GM12878 (cell line): ENCODE measurements around the gene STX19. TPM values are rescaled to one million over a fixed set of nuclear protein-coding genes. Genes with fewer than 3 reads are reported as not detected.

Experiments used
- polyA plus RNA-seq, 11 experiments: library from polyadenylated mRNA; depleted of rRNA in 4 of 11; unstranded in 6 of 11; stranded (reverse) in 5 of 11; fragments of >200 nt; fragmentation: Nextera tagmentation in 4 of 11; fragmentation: Illumina TruSeq in 1 of 11; extraction: Ambion mirVana in 4 of 11; extraction: Trizol in 1 of 11; gene quantifications; 1 replicate in 1 of 11; 2 replicates in 10 of 11; pipeline versions ENCODE4 v1.2.1 to v1.2.3, GENCODE V29; 2011 to 2016; ENCODE audit warnings: inconsistent platforms in 2 of 11, missing spikeins in 2 of 11, low read depth in 1 of 11
- small RNA-seq: library from RNA; depleted of rRNA; stranded (forward); fragments of <200 nt; gene quantifications from one replicate; pipeline ENCODE3, GENCODE V24; 2014
- total RNA-seq, 4 experiments: library from RNA; depleted of rRNA in 3 of 4; stranded (reverse); fragments of >200 nt in 3 of 4; fragmentation: Illumina TruSeq in 1 of 4; extraction: Trizol in 1 of 4; gene quantifications; 2 replicates each; pipeline versions ENCODE4 v1.2.1 to v1.2.3, GENCODE V29; 2013 to 2021

Gene STX19
- total and polyA plus RNA-seq, 10 of the 15 experiments (the other 5 are each of a cell fraction or from before 2014, with no cell fraction given), result 0.10 to 0.14 (median 0.11) TPM; not detected in 7

Small RNA genes within 50 kb of the gene (small RNA-seq; reads per million reads assigned to genes)
- not detected for gene RF00019
- gene RNU6-511P, result not detected

Other genes starting within 250 kb of the STX19 start
- gene PROS1, start 54.7 kb downstream of the STX19 start, total RNA-seq (2014; rRNA removed), result not detected in 2 replicates
- gene PROS1, start 54.7 kb downstream of the STX19 start, total RNA-seq (2014; rRNA removed; fragmentation: Illumina TruSeq; extraction: Trizol), result not detected in 2 replicates
- 0.08 and 0.10 TPM in 2 replicates for gene PROS1, start 54.7 kb downstream of the STX19 start, total RNA-seq (2021)
- not detected in 2 replicates for gene PROS1, start 54.7 kb downstream of the STX19 start, polyA plus RNA-seq (2011; rRNA removed)
- gene PROS1, start 54.7 kb downstream of the STX19 start, polyA plus RNA-seq (2014; fragmentation: Illumina TruSeq; extraction: Trizol), result not detected in 2 replicates
- not detected for gene PROS1, start 54.7 kb downstream of the STX19 start, polyA plus RNA-seq (2014; fragmentation: Nextera tagmentation; extraction: Ambion mirVana)
- gene PROS1, start 54.7 kb downstream of the STX19 start, polyA plus RNA-seq (2014; rRNA removed), result not detected in 2 replicates
- gene PROS1, start 54.7 kb downstream of the STX19 start, polyA plus RNA-seq (2016; fragmentation: Nextera tagmentation; extraction: Ambion mirVana), result not detected
- 5.7 and 7.0 TPM in 2 replicates for gene ARL13B, start 48.4 kb downstream of the STX19 start, total RNA-seq (2014; rRNA removed)
- 9.0 and 9.9 TPM in 2 replicates for gene ARL13B, start 48.4 kb downstream of the STX19 start, total RNA-seq (2014; rRNA removed; fragmentation: Illumina TruSeq; extraction: Trizol)
- 7.5 and 8.9 TPM in 2 replicates for gene ARL13B, start 48.4 kb downstream of the STX19 start, total RNA-seq (2021)
- gene ARL13B, start 48.4 kb downstream of the STX19 start, polyA plus RNA-seq (2011; rRNA removed), result 8.3 and 12.8 TPM in 2 replicates
- 9.0 and 11.3 TPM in 2 replicates for gene ARL13B, start 48.4 kb downstream of the STX19 start, polyA plus RNA-seq (2014; fragmentation: Illumina TruSeq; extraction: Trizol)
- gene ARL13B, start 48.4 kb downstream of the STX19 start, polyA plus RNA-seq (2014; fragmentation: Nextera tagmentation; extraction: Ambion mirVana), result 1 to 10 TPM; 3.0 to 4.5 TPM
- 5.3 and 6.1 TPM in 2 replicates for gene ARL13B, start 48.4 kb downstream of the STX19 start, polyA plus RNA-seq (2014; rRNA removed)
- gene ARL13B, start 48.4 kb downstream of the STX19 start, polyA plus RNA-seq (2016; fragmentation: Nextera tagmentation; extraction: Ambion mirVana), result 10 to 100 TPM in 1 of 2 experiments, 1 to 10 TPM in 1; 8.5 to 10.4 TPM
- gene DHFR2, start 34.3 kb upstream of the STX19 start, total RNA-seq (2014; rRNA removed), result 3.8 and 5.1 TPM in 2 replicates
- 5.0 and 6.0 TPM in 2 replicates for gene DHFR2, start 34.3 kb upstream of the STX19 start, total RNA-seq (2014; rRNA removed; fragmentation: Illumina TruSeq; extraction: Trizol)
- gene DHFR2, start 34.3 kb upstream of the STX19 start, total RNA-seq (2021), result 4.2 and 5.4 TPM in 2 replicates
- gene DHFR2, start 34.3 kb upstream of the STX19 start, polyA plus RNA-seq (2011; rRNA removed), result 5.6 and 9.2 TPM in 2 replicates
- gene DHFR2, start 34.3 kb upstream of the STX19 start, polyA plus RNA-seq (2014; fragmentation: Illumina TruSeq; extraction: Trizol), result 5.0 and 5.7 TPM in 2 replicates
- gene DHFR2, start 34.3 kb upstream of the STX19 start, polyA plus RNA-seq (2014; fragmentation: Nextera tagmentation; extraction: Ambion mirVana), result 1 to 10 TPM; 1.8 to 2.7 TPM
- 2.7 and 3.9 TPM in 2 replicates for gene DHFR2, start 34.3 kb upstream of the STX19 start, polyA plus RNA-seq (2014; rRNA removed)
- gene DHFR2, start 34.3 kb upstream of the STX19 start, polyA plus RNA-seq (2016; fragmentation: Nextera tagmentation; extraction: Ambion mirVana), result 1 to 10 TPM; 3.5 to 5.0 TPM
- 15.5 and 17.5 TPM in 2 replicates for gene NSUN3, start 34.5 kb upstream of the STX19 start, total RNA-seq (2014; rRNA removed)
- 18.8 and 20.3 TPM in 2 replicates for gene NSUN3, start 34.5 kb upstream of the STX19 start, total RNA-seq (2014; rRNA removed; fragmentation: Illumina TruSeq; extraction: Trizol)
- gene NSUN3, start 34.5 kb upstream of the STX19 start, total RNA-seq (2021), result 10.4 and 10.6 TPM in 2 replicates
- gene NSUN3, start 34.5 kb upstream of the STX19 start, polyA plus RNA-seq (2011; rRNA removed), result 16.2 and 20.8 TPM in 2 replicates
- gene NSUN3, start 34.5 kb upstream of the STX19 start, polyA plus RNA-seq (2014; fragmentation: Illumina TruSeq; extraction: Trizol), result 12.4 and 15.4 TPM in 2 replicates
- gene NSUN3, start 34.5 kb upstream of the STX19 start, polyA plus RNA-seq (2014; fragmentation: Nextera tagmentation; extraction: Ambion mirVana), result 10 to 100 TPM in 1 of 2 experiments, 1 to 10 TPM in 1; 9.1 to 10.4 TPM
- gene NSUN3, start 34.5 kb upstream of the STX19 start, polyA plus RNA-seq (2014; rRNA removed), result 8.4 and 10.3 TPM in 2 replicates
- gene NSUN3, start 34.5 kb upstream of the STX19 start, polyA plus RNA-seq (2016; fragmentation: Nextera tagmentation; extraction: Ambion mirVana), result 10 to 100 TPM; 11.1 to 13.5 TPM